K562 (cell line): ENCODE measurements around the gene VTI1B. TPM values are rescaled to one million over a fixed set of nuclear protein-coding genes. Genes with fewer than 3 reads are reported as not detected.

Source experiments
- ASH1L ChIP-seq: fragments of 450-650 bp; IDR thresholded peaks from 2 replicates; pipeline ENCODE4 v1.6.1; 2018; ENCODE audit warnings: borderline replicate concordance, mild to moderate bottlenecking, low read depth; ENCODE audit not compliant: partially characterized antibody
- CBFA2T2 ChIP-seq: fragments of 450-650 bp; conservative IDR thresholded peaks from 2 replicates; pipeline ENCODE4 v1.6.1; 2017; ENCODE audit warnings: mild to moderate bottlenecking
- EP400 ChIP-seq: fragments of 450-650 bp; IDR thresholded peaks from 2 replicates; pipeline ENCODE4 v1.6.1; 2017; ENCODE audit warnings: antibody characterized with exemption, mild to moderate bottlenecking, moderate library complexity
- ERF ChIP-seq: fragments of 450-650 bp; formaldehyde crosslinking; IDR thresholded peaks from 2 replicates; pipeline ENCODE4 v1.4.0; 2020; ENCODE audit warnings: mild to moderate bottlenecking, mixed read lengths
- FOXK2 ChIP-seq, 2 experiments: fragments of 450-650 bp; IDR thresholded peaks in 1 of 2; conservative IDR thresholded peaks in 1 of 2; 2 replicates each; pipeline ENCODE4 v1.6.1; 2016; ENCODE audit warnings: low read depth in 2 of 2, mild to moderate bottlenecking in 1 of 2
- GTF2E2 ChIP-seq: fragments of 200-800 bp; sonication (Bioruptor generic); IDR thresholded peaks from 2 replicates; pipeline ENCODE4 v1.6.1; 2016; ENCODE audit warnings: missing genetic modification characterization, missing compliant biosample characterization
- HCFC1 ChIP-seq: IDR thresholded peaks from 2 replicates; pipeline ENCODE4 v1.6.1; 2012; ENCODE audit warnings: low read depth, low read length, improper control_type of control experiment
- KAT7 ChIP-seq: sonication (generic); formaldehyde crosslinking; IDR thresholded peaks from 2 replicates; pipeline ENCODE4 v1.8.0; 2022; ENCODE audit warnings: missing genetic modification reagents, mild to moderate bottlenecking, borderline replicate concordance
- KDM5B ChIP-seq: fragments of 200-600 bp; sonication (generic); IDR thresholded peaks from 2 replicates; pipeline ENCODE4 v1.6.1; 2012; ENCODE audit warnings: low read depth, mild to moderate bottlenecking, moderate library complexity, low read length, control low read depth, inconsistent platforms; ENCODE audit not compliant: insufficient replicate concordance
- KLF16 ChIP-seq: IDR thresholded peaks from 2 replicates; pipeline ENCODE4 v1.6.1; 2016; ENCODE audit warnings: antibody characterized with exemption
- MYC ChIP-seq, 2 experiments: fragments of 250-450 bp in 1 of 2; sonication (Bioruptor Pico) in 1 of 2; IDR thresholded peaks; 2 replicates each; pipeline versions ENCODE4 v1.5.1 to v1.6.1; 2012 to 2021; ENCODE audit warnings: low read depth in 2 of 2, borderline replicate concordance in 1 of 2, improper control_type of control experiment in 1 of 2, low read length in 1 of 2, mild to moderate bottlenecking in 1 of 2, moderate library complexity in 1 of 2
- MYNN ChIP-seq, 2 experiments: sonication (generic); formaldehyde crosslinking in 1 of 2; IDR thresholded peaks; 2 replicates each; pipeline versions ENCODE4 v1.5.0 to v1.6.1; 2016 to 2020; ENCODE audit warnings: antibody characterized with exemption in 1 of 2, missing genetic modification reagents in 1 of 2
- PHB ChIP-seq: fragments of 250-450 bp; sonication (Bioruptor Pico); IDR thresholded peaks from 2 replicates; pipeline ENCODE4 v1.5.0; 2021
- POLR2G ChIP-seq: fragments of 200-400 bp; formaldehyde crosslinking; IDR thresholded peaks from 2 replicates; pipeline ENCODE4 v1.6.1; 2017; ENCODE audit warnings: low read depth, mild to moderate bottlenecking, antibody characterized with exemption, low read length, moderate library complexity
- RBM15 ChIP-seq: fragments of 200-400 bp; formaldehyde crosslinking; IDR thresholded peaks from 2 replicates; pipeline ENCODE4 v1.6.1; 2018; ENCODE audit warnings: mild to moderate bottlenecking, low read length, moderate library complexity; ENCODE audit not compliant: insufficient read depth
- RNF2 ChIP-seq: sonication (generic); IDR thresholded peaks from 2 replicates; pipeline ENCODE4 v1.6.1; 2016
- SAFB ChIP-seq: fragments of 200-400 bp; formaldehyde crosslinking; IDR thresholded peaks from 2 replicates; pipeline ENCODE4 v1.6.1; 2017; ENCODE audit warnings: low read depth, low read length, borderline replicate concordance
- SAFB2 ChIP-seq: fragments of 200-400 bp; formaldehyde crosslinking; IDR thresholded peaks from 2 replicates; pipeline ENCODE4 v1.6.1; 2018; ENCODE audit warnings: borderline replicate concordance, low read length, low read depth, moderate library complexity; ENCODE audit not compliant: severe bottlenecking
- SIN3B ChIP-seq: fragments of 450-650 bp; IDR thresholded peaks from 2 replicates; pipeline ENCODE4 v1.6.1; 2017; ENCODE audit warnings: low read depth, mild to moderate bottlenecking, moderate library complexity
- SP1 ChIP-seq: sonication (generic); formaldehyde crosslinking; IDR thresholded peaks from 2 replicates; pipeline ENCODE4 v1.8.1; 2022; ENCODE audit warnings: mild to moderate bottlenecking, missing genetic modification reagents
- ZNF133 ChIP-seq: fragments of 250-450 bp; sonication (Bioruptor Pico); IDR thresholded peaks from 2 replicates; pipeline ENCODE4 v1.4.0; 2020; ENCODE audit warnings: mild to moderate bottlenecking
- ZNF274 ChIP-seq: IDR thresholded peaks from 2 replicates; pipeline ENCODE4 v1.6.1; 2011; ENCODE audit warnings: low read depth, mild to moderate bottlenecking, low read length, moderate library complexity, borderline replicate concordance
- ZNF324 ChIP-seq: fragments of 250-450 bp; sonication (Bioruptor Pico); IDR thresholded peaks from 2 replicates; pipeline ENCODE4 v1.4.0; 2020; ENCODE audit warnings: mild to moderate bottlenecking
- polyA plus RNA-seq, 8 experiments: library from polyadenylated mRNA; depleted of rRNA in 4 of 8; stranded (reverse) in 5 of 8; unstranded in 3 of 8; fragments of >200 nt; fragmentation: Nextera tagmentation in 2 of 8; fragmentation: Illumina TruSeq in 1 of 8; extraction: Ambion mirVana in 2 of 8; extraction: Trizol in 1 of 8; gene quantifications; 2 replicates each; pipeline versions ENCODE4 v1.2.1 to v1.2.3, GENCODE V29; 2011 to 2014; ENCODE audit warnings: inconsistent platforms in 1 of 8, missing spikeins in 1 of 8
- total RNA-seq, 7 experiments: library from RNA; depleted of rRNA in 6 of 7; stranded (reverse); fragments of >200 nt in 6 of 7; fragmentation: Illumina TruSeq in 2 of 7; extraction: Trizol in 2 of 7; gene quantifications; 2 replicates each; pipeline versions ENCODE4 v1.2.1 to v1.2.3, GENCODE V29; 2011 to 2021; ENCODE audit warnings: low replicate concordance in 1 of 7
- TF ChIP-seq, protein P1 (sequence below), 2 experiments: IDR thresholded peaks; 2 replicates each; pipeline ENCODE4 v1.6.1; 2012; ENCODE audit warnings: improper control_type of control experiment in 2 of 2, low read depth in 2 of 2, low read length in 2 of 2, borderline replicate concordance in 1 of 2
- TF ChIP-seq, protein P2 (sequence below): fragments of 250-450 bp; sonication (Bioruptor Pico); IDR thresholded peaks from 2 replicates; pipeline ENCODE4 v1.4.0; 2020; ENCODE audit warnings: mild to moderate bottlenecking, moderate library complexity

The VTI1B gene
- total and polyA plus RNA-seq, 9 of the 15 experiments (the other 6 are each of a cell fraction or from before 2014, with no cell fraction given), result 7.8 to 69.8 (median 50.1) TPM

DNA sequence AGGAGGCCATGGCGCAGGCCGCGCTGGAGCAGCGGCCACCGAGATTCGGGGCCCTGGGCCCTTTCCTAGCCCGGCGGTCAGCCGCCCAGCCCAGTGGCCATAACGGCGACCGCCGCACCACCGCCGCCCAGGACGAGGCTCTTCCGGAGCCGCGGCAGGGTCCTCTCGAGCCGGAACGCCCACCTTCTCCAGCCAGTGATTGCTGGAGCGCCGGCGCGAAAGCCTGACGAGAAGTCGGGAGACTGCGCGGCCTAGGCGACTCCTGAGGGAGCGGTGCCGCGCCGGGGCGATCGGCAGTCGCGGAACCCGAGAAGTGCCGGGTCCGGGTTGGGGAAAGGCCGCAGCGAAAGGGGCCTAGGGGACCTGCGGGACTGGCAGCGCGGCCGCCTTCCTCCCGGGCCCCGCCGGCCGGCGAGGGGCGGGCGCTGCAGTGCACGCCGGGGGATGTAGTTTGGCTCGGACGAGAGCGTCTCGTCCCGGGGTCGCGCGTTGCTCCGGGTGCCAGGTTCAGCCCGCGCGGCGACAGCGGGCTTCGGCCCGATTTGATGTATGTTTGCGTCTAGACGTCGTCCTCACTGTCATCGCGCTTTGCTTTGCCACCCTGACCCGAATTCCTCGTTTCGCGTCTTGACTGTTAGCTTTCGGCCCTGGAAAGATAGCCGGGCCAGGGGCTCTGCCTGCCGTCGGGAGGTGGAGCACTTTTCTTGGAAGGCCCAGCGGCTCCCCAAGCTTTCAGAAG, at the start of gene VTI1B (continued):
- TF ChIP-seq RNF2 (0 out of 2 replicates have a peak, but pooled peaks have one; percentile 23), PHB (CRISPR knock-in tag) (no peak), SIN3B (0 out of 2 replicates have a peak, but pooled peaks have one; percentile 31), CBFA2T2 (no peak), ERF (CRISPR knock-in tag) (peak; percentile 89; the same call in 1 of the 2 replicates), HCFC1 (peak; percentile 90), FOXK2 (conservative IDR thresholded peaks at IDR 0.05 in 1 of 2, IDR thresholded peaks at IDR 0.05 in 1 of 2; ENCODE audit: low read depth in 2 of 2) (no peak), SAFB (no peak), ASH1L (no peak), ZNF274 (no peak), ZNF133 (CRISPR knock-in tag) (no peak), KLF16 (no peak), SAFB2 (no peak), MYNN (IDR thresholded peaks at IDR 0.05) (0 out of 2 replicates have a peak, but pooled peaks have one; percentile 13), MYNN (CRISPR knock-in tag; IDR thresholded peaks at IDR 0.05) (no peak), KDM5B (no peak), GTF2E2 (peak; percentile 16; the same call in 1 of the 2 replicates), POLR2G (peak; percentile 91), ZNF324 (CRISPR knock-in tag) (no peak), KAT7 (CRISPR knock-in tag) (no peak), SP1 (CRISPR knock-in tag) (peak; percentile 91), MYC (IDR thresholded peaks at IDR 0.05; ENCODE audit: low read depth, low read length) (0 out of 2 replicates have a peak, but pooled peaks have one; percentile 23), MYC (CRISPR knock-in tag; IDR thresholded peaks at IDR 0.05; ENCODE audit: borderline replicate concordance, low read depth) (no peak), EP400 (peak; percentile 60; the same call in 1 of the 2 replicates), RBM15 (no peak)
- TF ChIP-seq, protein P1, sequence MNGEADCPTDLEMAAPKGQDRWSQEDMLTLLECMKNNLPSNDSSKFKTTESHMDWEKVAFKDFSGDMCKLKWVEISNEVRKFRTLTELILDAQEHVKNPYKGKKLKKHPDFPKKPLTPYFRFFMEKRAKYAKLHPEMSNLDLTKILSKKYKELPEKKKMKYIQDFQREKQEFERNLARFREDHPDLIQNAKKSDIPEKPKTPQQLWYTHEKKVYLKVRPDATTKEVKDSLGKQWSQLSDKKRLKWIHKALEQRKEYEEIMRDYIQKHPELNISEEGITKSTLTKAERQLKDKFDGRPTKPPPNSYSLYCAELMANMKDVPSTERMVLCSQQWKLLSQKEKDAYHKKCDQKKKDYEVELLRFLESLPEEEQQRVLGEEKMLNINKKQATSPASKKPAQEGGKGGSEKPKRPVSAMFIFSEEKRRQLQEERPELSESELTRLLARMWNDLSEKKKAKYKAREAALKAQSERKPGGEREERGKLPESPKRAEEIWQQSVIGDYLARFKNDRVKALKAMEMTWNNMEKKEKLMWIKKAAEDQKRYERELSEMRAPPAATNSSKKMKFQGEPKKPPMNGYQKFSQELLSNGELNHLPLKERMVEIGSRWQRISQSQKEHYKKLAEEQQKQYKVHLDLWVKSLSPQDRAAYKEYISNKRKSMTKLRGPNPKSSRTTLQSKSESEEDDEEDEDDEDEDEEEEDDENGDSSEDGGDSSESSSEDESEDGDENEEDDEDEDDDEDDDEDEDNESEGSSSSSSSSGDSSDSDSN (IDR thresholded peaks at IDR 0.05; ENCODE audit: borderline replicate concordance in 1 of 2, low read depth in 2 of 2, low read length in 2 of 2), result peak in 1 of 2 experiments; percentile 59; a peak in 1 of 4 replicates
- TF ChIP-seq, protein P2, sequence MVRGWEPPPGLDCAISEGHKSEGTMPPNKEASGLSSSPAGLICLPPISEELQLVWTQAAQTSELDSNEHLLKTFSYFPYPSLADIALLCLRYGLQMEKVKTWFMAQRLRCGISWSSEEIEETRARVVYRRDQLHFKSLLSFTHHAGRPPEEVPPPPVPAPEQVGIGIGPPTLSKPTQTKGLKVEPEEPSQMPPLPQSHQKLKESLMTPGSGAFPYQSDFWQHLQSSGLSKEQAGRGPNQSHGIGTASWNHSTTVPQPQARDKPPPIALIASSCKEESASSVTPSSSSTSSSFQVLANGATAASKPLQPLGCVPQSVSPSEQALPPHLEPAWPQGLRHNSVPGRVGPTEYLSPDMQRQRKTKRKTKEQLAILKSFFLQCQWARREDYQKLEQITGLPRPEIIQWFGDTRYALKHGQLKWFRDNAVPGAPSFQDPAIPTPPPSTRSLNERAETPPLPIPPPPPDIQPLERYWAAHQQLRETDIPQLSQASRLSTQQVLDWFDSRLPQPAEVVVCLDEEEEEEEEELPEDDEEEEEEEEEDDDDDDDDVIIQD (CRISPR knock-in tag), result no peak
